Fibroblast of lung (primary cell): ENCODE data around the gene KLHL25.

ENCODE experiments used
- CTCF ChIP-seq, 2 donors: IDR thresholded peaks in 1 of 2; conservative IDR thresholded peaks in 1 of 2; 1 replicate in 1 of 2; 2 replicates in 1 of 2; pipeline ENCODE4 v1.5.1; 2011 to 2012; ENCODE audit warnings: low read length in 2 of 2, control low read depth in 1 of 2, inconsistent platforms in 1 of 2, low read depth in 1 of 2, mild to moderate bottlenecking in 1 of 2
- EZH2 ChIP-seq: IDR thresholded peaks from 2 replicates; pipeline ENCODE4 v1.5.1; 2012; ENCODE audit warnings: low read length, control low read depth, mild to moderate bottlenecking; ENCODE audit errors: missing control alignments

- TF ChIP-seq CTCF (conservative IDR thresholded peaks at IDR 0.05 in 1 of 2, IDR thresholded peaks at IDR 0.05 in 1 of 2; ENCODE audit: low read depth in 1 of 2, low read length in 2 of 2) (no peak), EZH2 (no peak)
These were observed 43.2 kb upstream of the KLHL25 start for GRCh38 chr15:85837881-85838280.
